WERI-Rb-1 (cell line): ENCODE data around the gene CNNM3.

Experiments used
- DNase-seq: peaks from one replicate; pipeline ENCODE4 v3.0.0-alpha.2; 2020
- H3K27ac ChIP-seq: fragments of 250-450 bp; sonication (Bioruptor Pico); 2 replicates; pipeline ENCODE4 v1.5.1; 2020; ENCODE audit warnings: mild to moderate bottlenecking, moderate library complexity
- H3K27me3 ChIP-seq: fragments of 250-450 bp; sonication (Bioruptor Pico); 2 replicates; pipeline ENCODE4 v1.5.1; 2021; ENCODE audit warnings: mild to moderate bottlenecking, low read depth, moderate library complexity; ENCODE audit not compliant: insufficient read depth, severe bottlenecking
- H3K36me3 ChIP-seq: fragments of 250-450 bp; sonication (Bioruptor Pico); 2 replicates; pipeline ENCODE4 v1.5.1; 2020; ENCODE audit warnings: mild to moderate bottlenecking, moderate library complexity
- H3K4me3 ChIP-seq: 2 replicates; pipeline ENCODE4 v1.5.1; 2011; ENCODE audit warnings: low read depth, mild to moderate bottlenecking, control low read depth, low read length
- H3K9me3 ChIP-seq: fragments of 250-450 bp; sonication (Bioruptor Pico); 2 replicates; pipeline ENCODE4 v1.5.1; 2021; ENCODE audit warnings: mild to moderate bottlenecking, moderate library complexity; ENCODE audit not compliant: severe bottlenecking
- TF ChIP-seq, protein P1 (sequence below): IDR thresholded peaks from 2 replicates; pipeline ENCODE4 v1.5.1; 2011; ENCODE audit warnings: low read depth, mild to moderate bottlenecking, control low read depth, inconsistent platforms, low read length

CNNM3 gene

DNA sequence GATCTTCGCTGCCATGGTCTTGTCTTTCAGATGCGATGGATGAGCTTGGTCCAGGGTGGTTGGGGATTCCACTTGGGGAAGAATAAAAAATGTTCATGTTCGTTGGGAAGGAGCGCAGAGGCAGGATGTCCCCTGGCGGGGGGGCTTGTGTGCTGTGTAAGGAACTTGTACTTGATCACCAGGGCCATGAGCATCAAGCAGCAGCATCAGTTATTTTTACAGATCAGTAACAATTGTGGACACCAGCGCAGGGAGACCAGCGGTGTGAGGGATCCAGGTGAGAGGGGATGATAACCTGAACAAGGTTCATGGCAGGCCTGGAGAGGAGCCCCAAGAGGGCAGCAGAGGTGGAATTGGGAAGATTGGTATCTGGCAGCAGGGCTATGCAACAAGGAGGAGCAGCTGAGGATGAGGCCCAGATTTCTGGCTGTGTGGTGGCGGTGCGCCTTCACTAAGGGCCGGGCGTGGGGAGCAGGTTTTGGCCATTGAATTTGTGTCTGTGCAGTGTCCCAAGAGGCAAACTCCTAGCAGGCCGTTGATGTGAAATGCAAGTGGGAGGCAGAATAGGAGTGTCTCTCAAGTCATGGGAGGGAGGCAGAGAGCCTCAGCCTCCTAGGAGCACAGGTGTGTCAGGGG lies 3.9 kb downstream of the CNNM3 start:
- Histone ChIP-seq H3K36me3 (peaks cover 55% of the 10 kb centered on the region), H3K4me3 (no peak overlapping the region), H3K27ac (no peak overlapping the region), H3K9me3 (no peaks in the 10 kb centered on the region), H3K27me3 (no peaks in the 10 kb centered on the region)
- no peak for DNase-seq
- TF ChIP-seq, protein P1, sequence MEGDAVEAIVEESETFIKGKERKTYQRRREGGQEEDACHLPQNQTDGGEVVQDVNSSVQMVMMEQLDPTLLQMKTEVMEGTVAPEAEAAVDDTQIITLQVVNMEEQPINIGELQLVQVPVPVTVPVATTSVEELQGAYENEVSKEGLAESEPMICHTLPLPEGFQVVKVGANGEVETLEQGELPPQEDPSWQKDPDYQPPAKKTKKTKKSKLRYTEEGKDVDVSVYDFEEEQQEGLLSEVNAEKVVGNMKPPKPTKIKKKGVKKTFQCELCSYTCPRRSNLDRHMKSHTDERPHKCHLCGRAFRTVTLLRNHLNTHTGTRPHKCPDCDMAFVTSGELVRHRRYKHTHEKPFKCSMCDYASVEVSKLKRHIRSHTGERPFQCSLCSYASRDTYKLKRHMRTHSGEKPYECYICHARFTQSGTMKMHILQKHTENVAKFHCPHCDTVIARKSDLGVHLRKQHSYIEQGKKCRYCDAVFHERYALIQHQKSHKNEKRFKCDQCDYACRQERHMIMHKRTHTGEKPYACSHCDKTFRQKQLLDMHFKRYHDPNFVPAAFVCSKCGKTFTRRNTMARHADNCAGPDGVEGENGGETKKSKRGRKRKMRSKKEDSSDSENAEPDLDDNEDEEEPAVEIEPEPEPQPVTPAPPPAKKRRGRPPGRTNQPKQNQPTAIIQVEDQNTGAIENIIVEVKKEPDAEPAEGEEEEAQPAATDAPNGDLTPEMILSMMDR = no peak

DNA sequence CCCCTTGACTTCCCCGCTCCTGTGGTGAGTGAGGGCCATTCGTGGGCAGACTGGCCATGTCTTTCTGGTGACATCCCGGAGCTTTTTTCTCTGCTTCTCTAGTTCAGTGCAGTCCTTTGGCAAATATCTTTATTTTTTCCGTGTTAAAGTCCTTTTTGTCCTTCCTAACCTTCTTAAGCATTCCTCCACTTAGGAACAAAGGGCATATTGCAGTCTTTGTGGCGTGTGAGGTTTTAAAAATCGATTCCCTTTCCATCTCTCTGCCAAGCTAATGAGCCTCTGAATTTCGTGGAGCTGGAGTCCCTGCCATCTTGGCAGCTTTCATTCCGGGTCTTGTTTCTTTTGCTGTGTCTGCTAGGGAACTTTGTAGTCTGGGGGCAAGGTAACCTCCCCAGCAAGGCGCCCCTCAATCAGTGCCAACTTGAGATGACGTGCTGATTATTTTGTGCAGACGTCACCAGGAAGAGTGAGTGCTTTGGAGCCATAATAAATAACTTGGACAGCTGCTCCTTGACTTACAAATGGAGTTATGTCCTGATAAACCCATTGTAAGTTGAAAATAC lies 5.1 kb downstream of the CNNM3 start:
- DNase-seq = no peak
- Histone ChIP-seq H3K4me3 (no peak overlapping the region), H3K36me3 (peaks cover 67% of the 10 kb centered on the region), H3K27me3 (no peaks in the 10 kb centered on the region), H3K27ac (no peak overlapping the region), H3K9me3 (no peaks in the 10 kb centered on the region)
- TF ChIP-seq, protein P1 = no peak

DNA sequence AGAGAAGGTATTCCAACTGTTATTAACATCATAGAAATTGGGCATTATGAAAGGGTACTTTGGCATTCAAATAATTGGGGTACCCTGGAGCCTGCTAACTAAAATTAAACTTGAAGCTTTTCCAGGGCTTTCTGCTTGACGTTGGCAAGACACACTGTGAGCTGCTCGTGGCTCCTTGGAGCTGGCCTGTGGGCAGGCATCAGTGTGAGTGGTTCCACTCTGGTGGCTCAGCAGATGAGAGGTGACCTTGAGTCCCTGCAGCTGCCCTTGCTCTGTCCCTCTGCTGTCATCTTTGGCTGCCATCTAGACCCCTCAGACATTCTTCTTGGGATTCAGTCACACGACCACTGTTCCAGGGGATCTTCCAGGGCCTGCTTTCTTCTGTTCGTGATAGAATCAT lies 6.7 kb downstream of the CNNM3 start:
- Histone ChIP-seq H3K27me3 (no peaks in the 10 kb centered on the region), H3K36me3 (peaks cover 79% of the 10 kb centered on the region), H3K4me3 (no peak overlapping the region), H3K9me3 (no peaks in the 10 kb centered on the region), H3K27ac (no peak overlapping the region)
- TF ChIP-seq, protein P1 = no peak
- no peak for DNase-seq

DNA sequence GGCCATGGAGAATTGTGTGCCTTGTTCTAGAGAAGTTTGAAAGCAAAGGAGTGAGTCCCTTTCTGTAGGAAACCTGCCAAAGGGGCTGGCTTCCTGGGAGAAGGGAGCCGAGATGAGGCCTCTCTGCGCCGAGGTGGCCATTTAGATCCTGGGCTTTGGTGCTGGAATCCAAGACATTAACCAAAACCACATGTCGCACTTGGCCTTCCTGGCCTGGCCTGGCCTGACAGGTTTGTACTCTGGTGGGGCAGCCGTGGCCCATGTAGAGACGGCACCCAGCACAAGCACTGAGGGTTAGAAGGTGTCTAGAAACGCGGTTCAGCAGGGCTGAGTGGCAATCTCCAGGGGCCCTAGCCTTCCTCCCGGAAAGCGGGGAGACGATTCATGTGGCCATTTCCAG lies 7.1 kb downstream of the CNNM3 start:
- no peak overlapping the region for H3K4me3 ChIP-seq
- H3K27me3 ChIP-seq = no peaks in the 10 kb centered on the region
- H3K36me3 ChIP-seq = peaks cover 80% of the 10 kb centered on the region
- no peaks in the 10 kb centered on the region for H3K9me3 ChIP-seq
- H3K27ac ChIP-seq = no peak overlapping the region
- DNase-seq = no peak
- TF ChIP-seq, protein P1 = no peak

DNA sequence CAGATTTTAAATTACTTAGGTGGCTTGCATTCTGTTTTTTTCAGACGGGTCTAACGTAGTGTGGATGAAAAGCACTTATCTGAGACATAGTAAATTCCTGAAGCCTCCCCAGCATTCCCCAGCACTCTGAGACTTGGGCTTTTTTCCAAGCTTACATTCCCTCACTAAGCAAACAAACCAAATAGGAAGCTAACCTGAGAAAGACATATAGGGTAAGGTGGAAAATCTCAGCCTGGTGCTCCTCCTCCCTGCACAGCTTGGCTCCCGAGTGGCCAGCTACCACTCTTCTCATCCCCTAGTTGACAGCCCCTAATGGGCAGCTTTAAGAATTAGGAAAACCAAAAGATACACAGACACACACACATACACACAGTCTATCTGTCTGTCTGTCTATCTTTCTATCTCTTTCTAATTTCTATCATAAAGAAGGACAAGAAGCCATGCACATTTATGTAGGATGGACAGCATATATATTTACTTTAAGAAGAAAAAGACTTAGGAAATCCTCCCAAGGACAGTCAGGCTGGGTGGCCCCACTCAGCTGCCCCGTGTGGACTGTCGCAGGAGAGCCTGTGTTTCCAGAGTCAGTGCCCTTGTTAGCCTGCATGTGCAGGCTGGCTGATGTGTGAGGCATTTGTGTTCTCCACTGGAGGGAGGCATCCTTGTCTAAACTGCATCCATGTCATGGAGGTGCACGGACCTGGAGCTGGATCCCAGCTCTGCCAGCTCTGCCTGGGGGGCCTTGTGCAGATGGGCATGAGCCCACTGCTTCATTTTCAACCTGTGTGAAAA lies 8.2 kb downstream of the CNNM3 start:
- no peak overlapping the region for H3K4me3 ChIP-seq
- H3K27me3 ChIP-seq = no peaks in the 10 kb centered on the region
- TF ChIP-seq, protein P1 = no peak
- H3K27ac ChIP-seq = no peak overlapping the region
- H3K9me3 ChIP-seq = no peaks in the 10 kb centered on the region
- no peak for DNase-seq
- H3K36me3 ChIP-seq = peaks cover 79% of the 10 kb centered on the region
